Testis (tissue), 3 donors: ENCODE results near the gene SMAP2. TPM values are rescaled to one million over a fixed set of nuclear protein-coding genes. Genes with fewer than 3 reads are reported as not detected.
A peak's percentile ranks its signal among the peaks of the same experiment; 100 is the strongest.
"Not testable (repeated sequence)": the region's sequence is repeated elsewhere in the genome, so short reads cannot be mapped to it uniquely, and the experiment has no call there.

ENCODE experiments used
- DNase-seq: peaks from one replicate; pipeline ENCODE4 v3.0.0-alpha.2; 2019
- H3K27ac ChIP-seq, 2 donors: fragments of 200-600 bp; sonication (generic); one replicate each; pipeline ENCODE4 v1.5.1; 2019
- H3K27me3 ChIP-seq: fragments of 200-600 bp; sonication (generic); one replicate; pipeline ENCODE4 v1.5.1; 2019
- H3K36me3 ChIP-seq: fragments of 200-600 bp; sonication (generic); one replicate; pipeline ENCODE4 v1.5.1; 2017; ENCODE audit warnings: low read depth; ENCODE audit errors: missing control alignments
- H3K4me1 ChIP-seq: fragments of 200-600 bp; sonication (generic); one replicate; pipeline ENCODE4 v1.5.1; 2019
- H3K4me3 ChIP-seq, 2 donors: fragments of 200-600 bp; sonication (generic); one replicate each; pipeline ENCODE4 v1.5.1; 2017 to 2019
- H3K9me3 ChIP-seq: fragments of 200-600 bp; sonication (generic); one replicate; pipeline ENCODE4 v1.5.1; 2017
- POLR2A ChIP-seq: fragments of 450-650 bp; IDR thresholded peaks from one replicate; pipeline ENCODE4 v1.6.1; 2017; ENCODE audit warnings: antibody characterized with exemption, mild to moderate bottlenecking, moderate library complexity
- WGBS, 2 donors: methylation state at CpG; one replicate each; pipeline ENCODE4 v1.1.5; 2018; 5-methylcytosine and 5-hydroxymethylcytosine counted together
- intact Hi-C: fragments of 100-400 bp; cut with DNase I; formaldehyde crosslinking; loops from one replicate; pipeline ENCODE4 v1.15.1; 2023; ENCODE audit warnings: low total_unique reads
- polyA plus RNA-seq: library from polyadenylated mRNA; stranded (reverse); fragments of 350-450 nt; fragmentation: Illumina TruSeq; extraction: RNeasy Lipid Tissue Mini Kit (QIAGEN cat#74804); gene quantifications from one replicate; pipeline ENCODE4 v1.2.3, GENCODE V29; 2014; ENCODE audit warnings: low read depth, low replicate concordance; ENCODE audit not compliant: insufficient read depth
- total RNA-seq, 2 donors: library from RNA; depleted of rRNA; stranded (reverse); fragments of >200 nt; gene quantifications; one replicate each; pipeline ENCODE4 v1.2.3, GENCODE V29; 2016
- TF ChIP-seq, protein P1 (sequence below), 3 experiments: fragments of 450-650 bp in 2 of 3; fragments of 200-600 bp in 1 of 3; sonication (generic) in 1 of 3; IDR thresholded peaks; one replicate each; pipeline ENCODE4 v1.5.1; 2016 to 2019; ENCODE audit warnings: antibody characterized with exemption in 3 of 3, mild to moderate bottlenecking in 2 of 3, moderate library complexity in 1 of 3

Gene SMAP2
- total and polyA plus RNA-seq, 3 donors from 2014 or later: 23.0 to 44.3 (median 27.1) TPM

DNA sequence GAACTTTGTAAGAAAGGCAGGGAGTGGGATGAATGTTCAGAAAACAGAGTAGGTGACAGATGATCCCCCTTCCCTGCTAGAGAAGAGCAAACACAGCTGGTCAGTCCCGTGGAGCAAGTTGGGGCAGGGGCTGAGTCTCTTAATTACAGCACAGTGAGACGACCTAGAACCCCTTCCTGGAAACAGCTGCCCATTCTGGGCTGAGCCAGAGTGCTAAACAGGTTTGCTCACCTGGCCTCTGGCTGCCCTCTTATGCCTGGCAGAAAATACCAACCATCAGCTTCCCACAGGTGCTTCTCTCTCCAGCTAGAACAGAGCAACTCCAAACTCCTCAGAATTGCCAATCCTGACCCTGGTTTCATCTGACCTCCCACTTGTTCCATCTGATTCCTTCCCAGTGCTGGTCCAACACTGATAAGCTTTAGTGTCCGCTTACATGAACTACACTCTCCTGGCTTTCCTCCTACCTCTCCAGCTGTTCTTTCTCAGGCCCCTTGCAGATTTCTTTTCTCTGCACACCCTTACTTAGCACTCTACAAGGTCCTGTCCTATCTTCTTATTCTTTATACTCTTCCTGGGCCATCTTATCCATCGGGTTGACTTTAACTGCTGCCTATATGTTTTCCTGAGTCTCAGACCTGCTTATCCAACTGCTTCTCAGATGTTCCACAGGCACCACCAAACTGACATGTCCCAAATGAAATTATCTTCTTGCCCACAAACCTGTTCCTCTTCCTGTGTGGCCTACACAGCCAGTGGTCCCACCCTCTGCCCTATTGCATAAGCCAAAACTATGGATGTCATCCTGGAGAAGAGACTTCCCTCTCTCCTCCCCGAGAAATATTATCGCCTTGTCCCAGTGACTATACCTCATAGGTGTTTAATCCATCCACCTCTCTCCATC lies 33.9 kb upstream of the SMAP2 start:
- no peak overlapping the region for H3K27ac ChIP-seq
- no peaks in the 10 kb centered on the region for H3K36me3 ChIP-seq
- no peaks in the 10 kb centered on the region for H3K27me3 ChIP-seq
- no peak overlapping the region for H3K4me3 ChIP-seq
- WGBS, 2 donors: 51 to 56% methylated on average over 6 of the region's 6 CpGs
- H3K9me3 ChIP-seq: no peaks in the 10 kb centered on the region
- intact Hi-C loops: loop anchor here (10.0 kb wide), 1 partner anchor 65 kb away; no protein-coding TSS in a partner anchor
- DNase-seq: no peak
- no peak for TF ChIP-seq POLR2A
- TF ChIP-seq, protein P1, sequence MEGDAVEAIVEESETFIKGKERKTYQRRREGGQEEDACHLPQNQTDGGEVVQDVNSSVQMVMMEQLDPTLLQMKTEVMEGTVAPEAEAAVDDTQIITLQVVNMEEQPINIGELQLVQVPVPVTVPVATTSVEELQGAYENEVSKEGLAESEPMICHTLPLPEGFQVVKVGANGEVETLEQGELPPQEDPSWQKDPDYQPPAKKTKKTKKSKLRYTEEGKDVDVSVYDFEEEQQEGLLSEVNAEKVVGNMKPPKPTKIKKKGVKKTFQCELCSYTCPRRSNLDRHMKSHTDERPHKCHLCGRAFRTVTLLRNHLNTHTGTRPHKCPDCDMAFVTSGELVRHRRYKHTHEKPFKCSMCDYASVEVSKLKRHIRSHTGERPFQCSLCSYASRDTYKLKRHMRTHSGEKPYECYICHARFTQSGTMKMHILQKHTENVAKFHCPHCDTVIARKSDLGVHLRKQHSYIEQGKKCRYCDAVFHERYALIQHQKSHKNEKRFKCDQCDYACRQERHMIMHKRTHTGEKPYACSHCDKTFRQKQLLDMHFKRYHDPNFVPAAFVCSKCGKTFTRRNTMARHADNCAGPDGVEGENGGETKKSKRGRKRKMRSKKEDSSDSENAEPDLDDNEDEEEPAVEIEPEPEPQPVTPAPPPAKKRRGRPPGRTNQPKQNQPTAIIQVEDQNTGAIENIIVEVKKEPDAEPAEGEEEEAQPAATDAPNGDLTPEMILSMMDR (IDR thresholded peaks at IDR 0.05): no peak
- no peaks in the 10 kb centered on the region for H3K4me1 ChIP-seq

DNA sequence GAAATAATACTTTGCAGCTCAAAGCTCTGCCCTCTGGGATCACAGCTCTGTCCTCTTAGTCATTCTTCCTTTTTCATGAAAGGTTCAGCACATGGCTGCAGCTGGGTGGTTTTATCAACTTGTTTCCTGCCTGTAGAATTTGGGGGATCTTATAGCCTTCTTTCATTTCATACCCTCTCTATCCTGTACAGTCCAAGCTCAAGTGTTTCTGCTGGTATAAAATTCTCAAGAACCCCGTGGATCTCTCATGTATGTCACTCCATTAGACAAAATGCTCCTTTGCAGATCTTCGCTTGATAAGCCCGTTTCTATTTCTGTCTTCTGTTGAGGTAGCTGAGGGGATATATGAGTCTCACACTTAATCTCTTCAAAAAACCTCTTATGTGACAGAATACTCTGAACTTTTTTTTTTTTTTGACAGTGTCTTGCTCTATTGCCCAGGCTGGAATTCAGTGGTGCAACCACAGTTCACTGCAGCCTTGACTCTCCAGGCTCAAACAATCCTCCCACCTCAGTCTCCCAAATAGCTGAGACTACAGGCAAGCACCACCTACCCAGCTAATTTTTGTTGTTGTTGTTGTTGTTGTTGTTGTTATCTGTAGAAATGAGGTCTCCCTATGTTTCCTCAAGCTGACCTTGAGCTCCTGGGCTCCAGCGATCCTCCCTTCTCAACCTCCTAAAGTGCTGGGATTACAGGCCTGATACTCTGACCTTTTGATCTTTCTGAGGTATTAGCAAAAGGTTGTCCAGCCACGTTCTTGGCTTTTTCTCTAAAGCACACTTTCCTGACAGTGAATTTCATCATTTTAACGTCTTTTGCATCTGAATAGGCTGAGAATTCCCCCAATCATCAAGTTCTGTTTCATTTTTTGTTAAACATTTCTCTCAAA lies 31.8 kb upstream of the SMAP2 start:
- 71 to 74% methylated on average over 6 of the region's 6 CpGs for WGBS, 2 donors
- H3K9me3 ChIP-seq: no peaks in the 10 kb centered on the region
- H3K4me3 ChIP-seq: no peak overlapping the region
- H3K4me1 ChIP-seq: no peaks in the 10 kb centered on the region
- no peak for DNase-seq
- no peak for TF ChIP-seq POLR2A
- TF ChIP-seq, protein P1 (IDR thresholded peaks at IDR 0.05): no peak
- no peak overlapping the region for H3K27ac ChIP-seq
- intact Hi-C loops: loop anchor here (10.0 kb wide), 1 partner anchor 63 kb away; no protein-coding TSS in a partner anchor
- H3K36me3 ChIP-seq: no peaks in the 10 kb centered on the region
- no peaks in the 10 kb centered on the region for H3K27me3 ChIP-seq

DNA sequence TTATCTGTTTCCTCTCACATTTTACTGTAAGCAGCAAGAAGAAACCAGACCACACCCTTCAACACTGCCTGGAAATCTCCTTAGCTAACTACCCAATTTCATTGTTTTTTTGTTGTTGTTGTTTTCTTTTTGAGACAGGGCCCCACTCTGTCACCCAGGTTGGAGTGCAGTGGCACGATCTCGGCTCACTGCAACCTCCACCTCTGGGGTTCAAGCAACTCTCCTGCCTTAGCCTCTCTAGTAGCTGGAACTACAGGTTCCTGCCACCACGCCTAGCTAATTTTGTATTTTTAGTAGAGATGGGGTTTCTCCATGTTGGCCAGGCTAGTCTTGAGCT lies 31.2 kb upstream of the SMAP2 start:
- H3K36me3 ChIP-seq, H3K9me3 ChIP-seq, H3K4me3 ChIP-seq, DNase-seq, H3K27me3 ChIP-seq, H3K27ac ChIP-seq, H3K4me1 ChIP-seq: not testable (repeated sequence)
- WGBS, 2 donors: 81 to 89% methylated on average over 3 of the region's 3 CpGs
- intact Hi-C loops: loop anchor here (10.0 kb wide), 1 partner anchor 62 kb away; no protein-coding TSS in a partner anchor

DNA sequence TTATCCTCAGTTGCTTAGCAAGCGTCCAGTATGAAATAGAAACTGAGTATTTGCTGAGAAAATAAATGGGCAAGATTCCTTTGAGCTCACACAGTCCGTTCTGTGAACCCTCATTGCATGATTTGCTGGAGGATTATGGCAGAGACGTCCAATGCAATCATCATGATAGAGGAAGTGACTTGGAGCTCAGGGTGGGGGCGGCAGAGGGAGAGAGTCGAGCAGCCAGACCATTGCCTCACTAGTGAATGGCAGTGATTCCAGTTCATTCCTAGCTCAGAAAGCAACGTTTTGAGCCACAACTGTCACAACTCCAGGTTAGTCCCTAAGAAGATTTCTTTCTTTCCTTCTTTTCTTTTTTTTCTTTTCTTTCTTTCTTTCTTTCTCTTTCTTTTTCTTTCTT lies 28.9 kb upstream of the SMAP2 start:
- intact Hi-C loops: loop anchor here (10.0 kb wide), 1 partner anchor 60 kb away; no protein-coding TSS in a partner anchor
- WGBS, 2 donors: 36 to 43% methylated on average over 6 of the region's 6 CpGs
- H3K27ac ChIP-seq: no peak overlapping the region
- no peaks in the 10 kb centered on the region for H3K4me1 ChIP-seq
- no peak overlapping the region for H3K4me3 ChIP-seq
- DNase-seq: peak; percentile 41
- no peaks in the 10 kb centered on the region for H3K9me3 ChIP-seq
- no peaks in the 10 kb centered on the region for H3K36me3 ChIP-seq
- TF ChIP-seq, protein P1 (IDR thresholded peaks at IDR 0.05): no peak
- TF ChIP-seq POLR2A: no peak
- H3K27me3 ChIP-seq: no peaks in the 10 kb centered on the region

DNA sequence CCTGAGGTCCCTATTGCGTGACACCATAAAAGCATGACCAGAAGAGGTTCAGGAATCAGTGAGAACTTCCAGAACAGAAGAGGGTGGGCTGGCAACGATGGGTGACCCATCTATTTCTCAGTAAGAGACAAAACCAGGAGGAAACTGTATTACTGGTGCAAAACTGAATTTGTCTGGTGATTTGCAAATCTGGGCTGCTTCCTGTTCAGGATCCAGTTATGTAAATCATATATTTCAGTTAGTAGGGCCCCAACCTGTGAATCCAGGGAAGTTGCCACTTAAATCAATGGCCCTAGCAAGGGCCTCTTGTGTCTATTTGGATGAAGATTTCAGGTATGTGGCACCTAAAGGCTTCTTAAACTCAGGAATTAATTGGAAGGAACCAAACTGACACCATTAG lies 23.1 kb upstream of the SMAP2 start:
- TF ChIP-seq POLR2A: no peak
- TF ChIP-seq, protein P1 (IDR thresholded peaks at IDR 0.05): no peak
- intact Hi-C loops: no loop called here
- H3K27me3 ChIP-seq: no peaks in the 10 kb centered on the region
- H3K36me3 ChIP-seq: no peaks in the 10 kb centered on the region
- H3K9me3 ChIP-seq: no peaks in the 10 kb centered on the region
- no peak overlapping the region for H3K4me3 ChIP-seq
- H3K27ac ChIP-seq: no peak overlapping the region
- WGBS, 2 donors: 90 to 92% methylated on average over 2 of the region's 2 CpGs
- H3K4me1 ChIP-seq: no peaks in the 10 kb centered on the region
- no peak for DNase-seq
